Measurements from ENCODE around the gene FOLR1.
"Not testable (repeated sequence)": the region's sequence is repeated elsewhere in the genome, so short reads cannot be mapped to it uniquely, and the experiment has no call there.

FOLR1 gene

GRCh38 chr11:72188267-72188666 lies 3.7 kb upstream of the FOLR1 start:
- no peak for DNase-seq

GRCh38 chr11:72189455-72190250 lies 2.3 kb upstream of the FOLR1 start:
- no peak for DNase-seq

GRCh38 chr11:72190631-72191071 lies 1.3 kb upstream of the FOLR1 start:
- DNase-seq = no peak

- no peak for DNase-seq
These were observed 3.8 kb downstream of the FOLR1 start for GRCh38 chr11:72195518-72196270.

GRCh38 chr11:72201445-72201844 lies 9.5 kb downstream of the FOLR1 start:
- not testable (repeated sequence) for DNase-seq

GRCh38 chr11:72202571-72202970 lies 10.6 kb downstream of the FOLR1 start:
- DNase-seq = no peak

GRCh38 chr11:72203163-72203562 lies 11.2 kb downstream of the FOLR1 start:
- DNase-seq = no peak

GRCh38 chr11:72204886-72205285 lies 12.9 kb downstream of the FOLR1 start:
- no peak for DNase-seq

- DNase-seq = not testable (repeated sequence)
These were observed 14.9 kb downstream of the FOLR1 start for GRCh38 chr11:72206794-72207193.

- no peak for DNase-seq
These were observed 16.3 kb downstream of the FOLR1 start for GRCh38 chr11:72208281-72208680.

GRCh38 chr11:72209101-72209500 lies 17.2 kb downstream of the FOLR1 start:
- no peak for DNase-seq

- no peak for DNase-seq
These were observed 24.7 kb downstream of the FOLR1 start, which contains the start of gene FOLR2 for GRCh38 chr11:72216638-72217037. TSS of gene FOLR2 (plus strand) at chr11:72216794. CDS start at chr11:72218585, 1,791 bp downstream.

- no peak for DNase-seq
These were observed 25.9 kb downstream of the FOLR1 start for GRCh38 chr11:72217841-72218240.

GRCh38 chr11:72218251-72218745 lies 26.4 kb downstream of the FOLR1 start:
- no peak for DNase-seq

- DNase-seq = no peak
These were observed 28.9 kb downstream of the FOLR1 start for GRCh38 chr11:72220696-72221363.

- no peak for DNase-seq
These were observed 29.6 kb downstream of the FOLR1 start for GRCh38 chr11:72221386-72222075.

- no peak for DNase-seq
These were observed 30.4 kb downstream of the FOLR1 start for GRCh38 chr11:72222106-72222891.

- DNase-seq = peak; percentile 95
These were observed 31.1 kb downstream of the FOLR1 start for GRCh38 chr11:72222907-72223614.

- DNase-seq = peak; percentile 65
These were observed 31.9 kb downstream of the FOLR1 start for GRCh38 chr11:72223615-72224563.
